MM.1S (cell line): ENCODE measurements around the gene HGFAC.

ENCODE experiments used
- DNase-seq: peaks from one replicate; pipeline ENCODE4 v3.0.0-alpha.2; 2015
- H2AFZ ChIP-seq: fragments of 300-600 bp; sonication (generic); 2 replicates; pipeline ENCODE4 v1.6.0; 2016; ENCODE audit warnings: antibody characterized with exemption, low read length
- H3F3A ChIP-seq: fragments of 300-600 bp; sonication (generic); 2 replicates; pipeline ENCODE4 v1.6.1; 2016; ENCODE audit warnings: mild to moderate bottlenecking, antibody characterized with exemption, low read length, moderate library complexity, mixed read lengths; ENCODE audit not compliant: insufficient read depth
- H3K27ac ChIP-seq: fragments of 300-600 bp; sonication (generic); 2 replicates; pipeline ENCODE4 v1.5.1; 2016; ENCODE audit warnings: mild to moderate bottlenecking, low read length
- H3K27me3 ChIP-seq: fragments of 300-600 bp; sonication (generic); replicated peaks from 2 replicates; pipeline ENCODE4 v1.6.0; 2016; ENCODE audit warnings: low read length; ENCODE audit not compliant: insufficient read depth
- H3K36me3 ChIP-seq: fragments of 300-600 bp; sonication (generic); replicated peaks from 2 replicates; pipeline ENCODE4 v1.6.1; 2016; ENCODE audit warnings: mild to moderate bottlenecking, low read length, mixed read lengths; ENCODE audit not compliant: insufficient read depth
- H3K4me1 ChIP-seq: fragments of 300-600 bp; sonication (generic); 2 replicates; pipeline ENCODE4 v1.6.1; 2016; ENCODE audit warnings: low read length, mixed read lengths
- H3K4me2 ChIP-seq: fragments of 300-600 bp; sonication (generic); 2 replicates; pipeline ENCODE4 v1.6.0; 2016; ENCODE audit warnings: low read depth, low read length
- H3K4me3 ChIP-seq: fragments of 300-600 bp; sonication (generic); 2 replicates; pipeline ENCODE4 v1.5.1; 2016; ENCODE audit warnings: low read length, mixed read lengths
- H3K79me2 ChIP-seq: fragments of 300-600 bp; sonication (generic); 2 replicates; pipeline ENCODE4 v1.6.1; 2016; ENCODE audit warnings: mixed run types, low read length, mixed read lengths
- H3K9ac ChIP-seq: fragments of 300-600 bp; sonication (generic); 2 replicates; pipeline ENCODE4 v1.6.1; 2016; ENCODE audit warnings: low read length, mixed read lengths
- H3K9me2 ChIP-seq: fragments of 300-600 bp; sonication (generic); replicated peaks from 2 replicates; pipeline ENCODE4 v1.6.1; 2016; ENCODE audit warnings: mild to moderate bottlenecking, low read length, mixed read lengths; ENCODE audit not compliant: insufficient read depth
- H3K9me3 ChIP-seq: fragments of 300-600 bp; sonication (generic); replicated peaks from 2 replicates; pipeline ENCODE4 v1.6.1; 2016; ENCODE audit warnings: mild to moderate bottlenecking, low read length, mixed read lengths; ENCODE audit not compliant: insufficient read depth
- H4K20me1 ChIP-seq: fragments of 300-600 bp; sonication (generic); 2 replicates; pipeline ENCODE4 v1.6.1; 2016; ENCODE audit warnings: mild to moderate bottlenecking, low read length, moderate library complexity, mixed read lengths; ENCODE audit not compliant: insufficient read depth
- EZH2 ChIP-seq: fragments of 300-600 bp; sonication (generic); optimal IDR thresholded peaks from 2 replicates; pipeline ENCODE3; 2017; ENCODE audit warnings: low read depth, mild to moderate bottlenecking, antibody characterized with exemption, low read length, mixed read lengths
- EZH2phosphoT487 ChIP-seq: fragments of 300-600 bp; sonication (generic); IDR thresholded peaks from 2 replicates; pipeline ENCODE4 v1.6.1; 2018; ENCODE audit warnings: antibody characterized with exemption, low read length
- TF ChIP-seq, protein P1 (sequence below): fragments of 300-600 bp; sonication (generic); IDR thresholded peaks from 2 replicates; pipeline ENCODE4 v1.5.1; 2016; ENCODE audit warnings: antibody characterized with exemption, low read length, mixed read lengths

Gene HGFAC

DNA sequence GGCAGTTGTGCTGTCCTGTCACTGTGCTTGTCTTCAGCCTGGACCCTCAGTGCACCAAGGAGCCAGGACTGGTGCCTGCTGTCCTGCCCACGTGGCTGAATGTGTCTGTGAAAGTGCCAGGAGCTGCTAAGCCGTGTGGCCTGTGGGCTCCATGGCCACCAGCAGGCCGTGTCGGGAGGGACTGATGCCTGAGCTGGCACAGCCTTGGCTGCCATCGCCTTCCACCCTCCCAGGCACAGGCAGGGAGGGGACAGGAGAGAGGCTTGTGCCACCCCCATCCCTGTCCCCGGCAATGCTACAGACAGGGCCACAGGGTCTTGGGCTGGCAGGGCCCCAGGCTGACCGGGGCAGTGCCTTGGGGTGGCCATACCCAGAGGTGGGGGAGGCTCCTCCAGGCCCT lies 46.1 kb downstream of the HGFAC start:
- Histone ChIP-seq H3K27me3 (peaks cover 97% of the 10 kb centered on the region), H3K4me1 (no peaks in the 10 kb centered on the region), H3K79me2 (no peaks in the 10 kb centered on the region), H4K20me1 (no peaks in the 10 kb centered on the region), H3K9me2 (no peaks in the 10 kb centered on the region), H3K27ac (no peak overlapping the region), H3K4me3 (no peak overlapping the region), H2AFZ (no peak overlapping the region), H3F3A (no peaks in the 10 kb centered on the region), H3K9me3 (no peaks in the 10 kb centered on the region), H3K4me2 (no peak overlapping the region), H3K9ac (no peak overlapping the region), H3K36me3 (no peaks in the 10 kb centered on the region)
- DNase-seq: no peak
- TF ChIP-seq, protein P1, sequence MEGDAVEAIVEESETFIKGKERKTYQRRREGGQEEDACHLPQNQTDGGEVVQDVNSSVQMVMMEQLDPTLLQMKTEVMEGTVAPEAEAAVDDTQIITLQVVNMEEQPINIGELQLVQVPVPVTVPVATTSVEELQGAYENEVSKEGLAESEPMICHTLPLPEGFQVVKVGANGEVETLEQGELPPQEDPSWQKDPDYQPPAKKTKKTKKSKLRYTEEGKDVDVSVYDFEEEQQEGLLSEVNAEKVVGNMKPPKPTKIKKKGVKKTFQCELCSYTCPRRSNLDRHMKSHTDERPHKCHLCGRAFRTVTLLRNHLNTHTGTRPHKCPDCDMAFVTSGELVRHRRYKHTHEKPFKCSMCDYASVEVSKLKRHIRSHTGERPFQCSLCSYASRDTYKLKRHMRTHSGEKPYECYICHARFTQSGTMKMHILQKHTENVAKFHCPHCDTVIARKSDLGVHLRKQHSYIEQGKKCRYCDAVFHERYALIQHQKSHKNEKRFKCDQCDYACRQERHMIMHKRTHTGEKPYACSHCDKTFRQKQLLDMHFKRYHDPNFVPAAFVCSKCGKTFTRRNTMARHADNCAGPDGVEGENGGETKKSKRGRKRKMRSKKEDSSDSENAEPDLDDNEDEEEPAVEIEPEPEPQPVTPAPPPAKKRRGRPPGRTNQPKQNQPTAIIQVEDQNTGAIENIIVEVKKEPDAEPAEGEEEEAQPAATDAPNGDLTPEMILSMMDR: no peak
- TF ChIP-seq EZH2: no peak
- TF ChIP-seq EZH2phosphoT487: no peak

DNA sequence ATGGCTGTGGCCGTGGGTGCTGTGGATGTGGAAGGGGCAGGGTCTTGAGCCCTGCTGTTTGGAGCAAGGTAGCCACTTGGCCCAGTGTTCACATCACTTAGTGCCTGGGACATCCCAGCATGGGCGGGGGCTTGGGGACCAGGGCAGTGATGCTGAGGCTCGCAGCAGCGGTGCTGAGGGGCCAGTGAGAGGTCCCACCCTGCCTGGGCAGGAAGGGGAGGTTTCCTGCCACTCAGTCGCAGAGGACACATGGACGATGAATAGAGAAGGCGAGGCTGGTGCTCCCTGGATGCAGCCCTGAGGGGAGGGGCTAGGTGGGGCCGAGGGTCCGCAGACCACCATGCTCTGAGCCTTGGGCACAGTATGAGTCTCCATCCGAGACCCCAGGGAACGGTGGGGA lies 47.1 kb downstream of the HGFAC start:
- TF ChIP-seq EZH2phosphoT487 (no peak), EZH2 (no peak)
- Histone ChIP-seq H3K36me3 (no peaks in the 10 kb centered on the region), H3K27ac (no peak overlapping the region), H3K9me2 (no peaks in the 10 kb centered on the region), H3K79me2 (no peaks in the 10 kb centered on the region), H3F3A (no peaks in the 10 kb centered on the region), H3K4me2 (no peak overlapping the region), H4K20me1 (no peaks in the 10 kb centered on the region), H3K9me3 (no peaks in the 10 kb centered on the region), H3K4me3 (no peak overlapping the region), H3K9ac (no peak overlapping the region), H3K4me1 (no peaks in the 10 kb centered on the region), H2AFZ (no peak overlapping the region), H3K27me3 (peaks cover 100% of the 10 kb centered on the region)
- no peak for DNase-seq

DNA sequence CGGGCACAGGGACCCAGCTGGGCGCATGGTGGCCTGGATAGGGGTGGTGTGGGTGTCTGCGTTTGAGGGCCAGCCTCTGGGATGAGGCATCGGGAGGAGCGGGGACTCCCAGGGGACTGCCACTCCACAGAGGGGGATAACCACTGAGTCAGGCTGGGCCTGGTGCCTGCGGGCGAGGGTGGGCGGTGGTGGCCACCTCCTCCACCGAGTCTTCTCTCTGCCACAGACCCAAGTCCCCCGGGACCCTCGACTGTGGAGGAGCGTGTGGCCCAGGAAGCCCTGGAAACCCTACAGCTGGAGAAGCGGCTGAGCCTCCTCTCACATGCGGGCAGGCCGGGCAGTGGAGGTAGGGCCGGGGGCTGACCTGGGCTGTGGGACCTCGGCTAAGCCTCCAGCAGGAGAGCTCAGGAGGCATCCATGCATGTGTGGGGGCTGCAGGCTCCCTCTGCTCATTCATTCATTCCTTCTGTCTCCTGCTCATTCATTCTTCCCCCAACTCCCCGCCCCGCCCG lies 47.7 kb downstream of the HGFAC start:
- peaks cover 100% of the 10 kb centered on the region for H3K27me3 ChIP-seq
- H3K36me3 ChIP-seq: no peaks in the 10 kb centered on the region
- H3K9ac ChIP-seq: no peak overlapping the region
- H4K20me1 ChIP-seq: no peaks in the 10 kb centered on the region
- H3K79me2 ChIP-seq: no peaks in the 10 kb centered on the region
- TF ChIP-seq, protein P1: no peak
- no peak for TF ChIP-seq EZH2phosphoT487
- no peak for TF ChIP-seq EZH2
- no peak overlapping the region for H3K4me3 ChIP-seq
- no peaks in the 10 kb centered on the region for H3K4me1 ChIP-seq
- H3K9me2 ChIP-seq: no peaks in the 10 kb centered on the region
- DNase-seq: no peak
- no peak overlapping the region for H3K4me2 ChIP-seq
- H3F3A ChIP-seq: no peaks in the 10 kb centered on the region
- no peak overlapping the region for H2AFZ ChIP-seq
- H3K9me3 ChIP-seq: no peaks in the 10 kb centered on the region
- no peak overlapping the region for H3K27ac ChIP-seq

DNA sequence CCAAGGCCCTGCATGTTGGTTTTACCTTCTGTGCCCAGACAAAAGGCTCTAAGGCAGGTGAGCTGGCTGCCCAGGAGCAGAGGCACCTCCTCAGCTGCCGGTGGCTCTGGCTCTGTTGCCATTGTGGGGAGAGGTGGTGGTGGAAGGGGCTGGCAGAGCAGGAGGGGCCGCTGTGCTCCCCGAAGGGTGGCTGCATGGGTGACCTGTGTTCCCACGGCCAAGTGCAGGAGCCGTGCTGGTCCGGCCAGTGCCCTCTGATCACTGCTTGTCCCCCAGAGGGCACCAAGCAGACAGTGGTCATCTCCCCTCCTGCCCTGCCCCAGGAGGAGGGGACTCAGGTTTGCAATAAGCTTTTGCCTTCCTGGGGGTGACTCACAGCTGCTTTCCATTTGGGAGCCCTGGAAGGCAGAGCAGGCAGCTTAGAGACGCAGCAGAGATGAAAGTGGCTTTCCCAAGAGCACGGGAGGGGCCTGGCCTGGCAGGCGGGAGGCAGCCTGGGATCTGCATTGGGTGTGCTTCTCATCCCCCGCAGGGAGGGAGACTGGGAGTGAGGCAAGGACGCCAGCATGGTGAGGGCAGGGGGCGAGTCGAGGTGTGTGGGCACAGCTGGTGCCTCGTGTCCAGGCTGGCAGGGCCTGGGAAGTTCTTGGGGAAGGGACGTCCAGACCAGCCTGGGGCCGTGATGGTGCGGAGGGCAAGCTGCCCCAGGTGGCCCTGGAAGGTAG lies 50.1 kb downstream of the HGFAC start:
- no peaks in the 10 kb centered on the region for H3F3A ChIP-seq
- H2AFZ ChIP-seq: no peak overlapping the region
- H3K9me2 ChIP-seq: no peaks in the 10 kb centered on the region
- H3K4me1 ChIP-seq: no peaks in the 10 kb centered on the region
- H3K27ac ChIP-seq: no peak overlapping the region
- H3K9me3 ChIP-seq: no peaks in the 10 kb centered on the region
- H4K20me1 ChIP-seq: no peaks in the 10 kb centered on the region
- TF ChIP-seq EZH2 (no peak), EZH2phosphoT487 (no peak)
- TF ChIP-seq, protein P1: no peak
- H3K36me3 ChIP-seq: no peaks in the 10 kb centered on the region
- DNase-seq: no peak
- H3K79me2 ChIP-seq: no peaks in the 10 kb centered on the region
- H3K27me3 ChIP-seq: peaks cover 98% of the 10 kb centered on the region
- no peak overlapping the region for H3K4me2 ChIP-seq
- no peak overlapping the region for H3K4me3 ChIP-seq
- H3K9ac ChIP-seq: no peak overlapping the region
